Mononuclear cell (primary cell): ENCODE measurements around the gene PRSS27. TPM values are rescaled to one million over a fixed set of nuclear protein-coding genes. Genes with fewer than 3 reads are reported as not detected.
"Not testable (repeated sequence)": the region's sequence is repeated elsewhere in the genome, so short reads cannot be mapped to it uniquely, and the experiment has no call there.

Experiments
- H3K27me3 ChIP-seq: 2 replicates; pipeline ENCODE4 v1.6.0; 2011; ENCODE audit warnings: low read length, control low read depth; ENCODE audit not compliant: insufficient read depth
- H3K4me1 ChIP-seq: 2 replicates; pipeline ENCODE4 v1.5.1; 2011; ENCODE audit warnings: mild to moderate bottlenecking, low read length, control low read depth; ENCODE audit not compliant: insufficient read depth
- H3K4me3 ChIP-seq: 2 replicates; pipeline ENCODE4 v1.5.1; 2011; ENCODE audit warnings: mild to moderate bottlenecking, low read length, moderate library complexity
- H3K9me3 ChIP-seq: 2 replicates; pipeline ENCODE4 v1.5.1; 2011; ENCODE audit warnings: low read depth, mild to moderate bottlenecking, control low read depth, low read length
- total RNA-seq: library from RNA; depleted of rRNA; stranded (reverse); fragments of >200 nt; gene quantifications from one replicate; pipeline ENCODE4 v1.2.3, GENCODE V29; 2012

The PRSS27 gene
- total RNA-seq, 1 donor = 0.10 TPM

- not testable (repeated sequence) for H3K9me3 ChIP-seq, H3K4me3 ChIP-seq, H3K27me3 ChIP-seq
- peaks cover 28% of the 10 kb centered on the region for H3K4me1 ChIP-seq
Observed at GRCh38 chr16:2689422-2689821, 30.6 kb downstream of the PRSS27 start.

- H3K9me3 ChIP-seq = no peaks in the 10 kb centered on the region
- no peak overlapping the region for H3K4me3 ChIP-seq
- no peaks in the 10 kb centered on the region for H3K27me3 ChIP-seq
- peaks cover 37% of the 10 kb centered on the region for H3K4me1 ChIP-seq
Observed at GRCh38 chr16:2687531-2688308, 32.3 kb downstream of the PRSS27 start.

- peaks cover 39% of the 10 kb centered on the region for H3K4me1 ChIP-seq
- H3K9me3 ChIP-seq = no peaks in the 10 kb centered on the region
- H3K4me3 ChIP-seq = no peak overlapping the region
- H3K27me3 ChIP-seq = no peaks in the 10 kb centered on the region
Observed at GRCh38 chr16:2686912-2687507, 33.0 kb downstream of the PRSS27 start.

GRCh38 chr16:2686075-2686474 lies 33.9 kb downstream of the PRSS27 start:
- H3K9me3 ChIP-seq, H3K4me3 ChIP-seq, H3K27me3 ChIP-seq: not testable (repeated sequence)
- peaks cover 49% of the 10 kb centered on the region for H3K4me1 ChIP-seq

- H3K27me3 ChIP-seq, H3K9me3 ChIP-seq: not testable (repeated sequence)
- peaks cover 42% of the 10 kb centered on the region for H3K4me1 ChIP-seq
- peak overlapping the region; percentile 95 for H3K4me3 ChIP-seq
Observed at GRCh38 chr16:2683041-2683440, 37.0 kb downstream of the PRSS27 start.

GRCh38 chr16:2682209-2683021 lies 37.6 kb downstream of the PRSS27 start, which contains the start of gene KCTD5:
Gene KCTD5, plus strand, starts transcription at chr16:2682523. Its CDS starts 26 bp downstream, at chr16:2682549.
- Histone ChIP-seq H3K4me3 (peak within 1 kb of the TSS; percentile 95), H3K9me3 (no peaks in the 10 kb centered on the region), H3K27me3 (no peaks in the 10 kb centered on the region), H3K4me1 (peaks cover 36% of the 10 kb centered on the region)

GRCh38 chr16:2680360-2680759 lies 39.7 kb downstream of the PRSS27 start:
- not testable (repeated sequence) for H3K4me3 ChIP-seq, H3K9me3 ChIP-seq, H3K27me3 ChIP-seq
- H3K4me1 ChIP-seq = peaks cover 28% of the 10 kb centered on the region

- peaks cover 30% of the 10 kb centered on the region for H3K4me1 ChIP-seq
- not testable (repeated sequence) for H3K4me3 ChIP-seq, H3K27me3 ChIP-seq, H3K9me3 ChIP-seq
Observed at GRCh38 chr16:2679902-2680301, 40.1 kb downstream of the PRSS27 start.

GRCh38 chr16:2678206-2678965 lies 41.6 kb downstream of the PRSS27 start:
- not testable (repeated sequence) for H3K9me3 ChIP-seq, H3K27me3 ChIP-seq, H3K4me3 ChIP-seq
- peaks cover 33% of the 10 kb centered on the region for H3K4me1 ChIP-seq

GRCh38 chr16:2676937-2677336 lies 43.1 kb downstream of the PRSS27 start:
- H3K4me3 ChIP-seq, H3K27me3 ChIP-seq, H3K9me3 ChIP-seq: not testable (repeated sequence)
- peaks cover 32% of the 10 kb centered on the region for H3K4me1 ChIP-seq

GRCh38 chr16:2675714-2676113 lies 44.3 kb downstream of the PRSS27 start:
- Histone ChIP-seq H3K4me1 (peaks cover 26% of the 10 kb centered on the region), H3K9me3 (no peaks in the 10 kb centered on the region), H3K4me3 (no peak overlapping the region), H3K27me3 (no peaks in the 10 kb centered on the region)

- Histone ChIP-seq H3K4me3 (no peak overlapping the region), H3K4me1 (peaks cover 26% of the 10 kb centered on the region), H3K27me3 (no peaks in the 10 kb centered on the region), H3K9me3 (no peaks in the 10 kb centered on the region)
Observed at GRCh38 chr16:2675021-2675420, 45.0 kb downstream of the PRSS27 start.

GRCh38 chr16:2673066-2673999 lies 46.7 kb downstream of the PRSS27 start:
- Histone ChIP-seq H3K4me1 (peaks cover 26% of the 10 kb centered on the region), H3K4me3 (peak overlapping the region; percentile 60)

GRCh38 chr16:2671741-2672140 lies 48.3 kb downstream of the PRSS27 start:
- no peaks in the 10 kb centered on the region for H3K9me3 ChIP-seq
- peaks cover 26% of the 10 kb centered on the region for H3K4me1 ChIP-seq
- no peak overlapping the region for H3K4me3 ChIP-seq
- no peaks in the 10 kb centered on the region for H3K27me3 ChIP-seq

More at GRCh38 chr16:2673066-2673999, 46.7 kb downstream of the PRSS27 start:
- Histone ChIP-seq H3K9me3 (no peaks in the 10 kb centered on the region), H3K27me3 (no peaks in the 10 kb centered on the region)
